Trophoblast cell (in vitro differentiated cells and primary cell): ENCODE data around the gene GNGT1.
"Not testable (repeated sequence)": the region's sequence is repeated elsewhere in the genome, so short reads cannot be mapped to it uniquely, and the experiment has no call there.

Experiments used
- DNase-seq, 2 donors: peaks; one replicate each; pipeline ENCODE4 v3.0.0-alpha.2; 2016
- H2AFZ ChIP-seq: 2 replicates; pipeline ENCODE4 v1.6.1; 2013; ENCODE audit warnings: low read length, moderate library complexity, mild to moderate bottlenecking; ENCODE audit not compliant: insufficient read depth, poor library complexity
- H2AK5ac ChIP-seq: 2 replicates; pipeline ENCODE4 v1.6.1; 2013; ENCODE audit warnings: mild to moderate bottlenecking, low read length
- H2BK120ac ChIP-seq: 2 replicates; pipeline ENCODE4 v1.6.1; 2013; ENCODE audit warnings: low read length, mild to moderate bottlenecking, moderate library complexity; ENCODE audit not compliant: insufficient read depth, poor library complexity
- H2BK12ac ChIP-seq: 2 replicates; pipeline ENCODE4 v1.6.1; 2013; ENCODE audit warnings: mild to moderate bottlenecking, low read length, moderate library complexity
- H2BK5ac ChIP-seq: 2 replicates; pipeline ENCODE4 v1.6.1; 2013; ENCODE audit warnings: low read length, low read depth, moderate library complexity, mild to moderate bottlenecking; ENCODE audit not compliant: poor library complexity
- H3K14ac ChIP-seq: 2 replicates; pipeline ENCODE4 v1.6.1; 2013; ENCODE audit warnings: mild to moderate bottlenecking, low read length
- H3K18ac ChIP-seq: 2 replicates; pipeline ENCODE4 v1.6.1; 2013; ENCODE audit warnings: mild to moderate bottlenecking, low read length
- H3K23ac ChIP-seq: 2 replicates; pipeline ENCODE4 v1.6.1; 2013; ENCODE audit warnings: low read length
- H3K27ac ChIP-seq: 2 replicates; pipeline ENCODE4 v1.5.1; 2013; ENCODE audit warnings: low read depth, mild to moderate bottlenecking, inconsistent platforms, low read length, moderate library complexity
- H3K27me3 ChIP-seq: 2 replicates; pipeline ENCODE4 v1.6.1; 2013; ENCODE audit warnings: inconsistent platforms, mild to moderate bottlenecking, low read length, moderate library complexity; ENCODE audit not compliant: insufficient read depth
- H3K36me3 ChIP-seq, 2 experiments: 1 replicate in 1 of 2; 2 replicates in 1 of 2; pipeline ENCODE4 v1.6.1; 2013; ENCODE audit warnings: low read length in 2 of 2, mild to moderate bottlenecking in 2 of 2, moderate library complexity in 1 of 2; ENCODE audit not compliant: insufficient read depth in 2 of 2, control insufficient read depth in 1 of 2
- H3K4ac ChIP-seq: 2 replicates; pipeline ENCODE4 v1.6.1; 2013; ENCODE audit warnings: low read depth, mild to moderate bottlenecking, low read length, moderate library complexity
- H3K4me1 ChIP-seq, 2 experiments: 1 replicate in 1 of 2; 2 replicates in 1 of 2; pipeline ENCODE4 v1.6.1; 2013; ENCODE audit warnings: low read length in 2 of 2, mild to moderate bottlenecking in 2 of 2, moderate library complexity in 1 of 2; ENCODE audit not compliant: insufficient read depth in 2 of 2, control insufficient read depth in 1 of 2
- H3K4me2 ChIP-seq: 2 replicates; pipeline ENCODE4 v1.6.1; 2013; ENCODE audit warnings: inconsistent platforms, mild to moderate bottlenecking, low read length, moderate library complexity
- H3K4me3 ChIP-seq: 2 replicates; pipeline ENCODE4 v1.5.1; 2013; ENCODE audit warnings: mild to moderate bottlenecking, low read depth, low read length, inconsistent platforms
- H3K79me1 ChIP-seq: one replicate; pipeline ENCODE4 v1.6.1; 2013; ENCODE audit warnings: low read length
- H3K79me2 ChIP-seq: 2 replicates; pipeline ENCODE4 v1.6.1; 2013; ENCODE audit warnings: low read length, mild to moderate bottlenecking; ENCODE audit not compliant: control insufficient read depth, insufficient read depth, poor library complexity
- H3K9ac ChIP-seq: 2 replicates; pipeline ENCODE4 v1.6.1; 2013; ENCODE audit warnings: mild to moderate bottlenecking, low read length
- H3K9me3 ChIP-seq: 2 replicates; pipeline ENCODE4 v1.6.1; 2013; ENCODE audit warnings: low read depth, mild to moderate bottlenecking, control low read depth, inconsistent platforms, low read length; ENCODE audit not compliant: insufficient read depth
- H4K12ac ChIP-seq: 2 replicates; pipeline ENCODE4 v1.6.1; 2013; ENCODE audit warnings: low read depth, mild to moderate bottlenecking, low read length, moderate library complexity
- H4K8ac ChIP-seq: 2 replicates; pipeline ENCODE4 v1.6.1; 2013; ENCODE audit warnings: low read depth, mild to moderate bottlenecking, low read length, moderate library complexity
- H4K91ac ChIP-seq: one replicate; pipeline ENCODE4 v1.6.1; 2013; ENCODE audit warnings: low read depth, mild to moderate bottlenecking, low read length, moderate library complexity
- WGBS: extraction: QIAGEN DNeasy Blood & Tissue Kit; methylation state at CpG from one replicate; pipeline ENCODE4 v1.1.7; 2013; ENCODE audit warnings: missing lambda C conversion rate; ENCODE audit not compliant: insufficient read length, insufficient coverage; ENCODE audit errors: extremely low coverage; 5-methylcytosine and 5-hydroxymethylcytosine counted together

GNGT1 gene

GRCh38 chr7:93913197-93913596 lies 6.8 kb downstream of the GNGT1 start:
- Histone ChIP-seq H3K18ac (no peak overlapping the region), H4K8ac (no peak overlapping the region), H3K36me3 (no peaks in the 10 kb centered on the region), H3K79me1 (no peaks in the 10 kb centered on the region), H3K27me3 (no peaks in the 10 kb centered on the region), H3K9ac (no peak overlapping the region), H3K4me2 (no peak overlapping the region), H3K4me1 (no peaks in the 10 kb centered on the region), H2AK5ac (no peak overlapping the region), H4K12ac (no peak overlapping the region), H3K4me3 (no peak overlapping the region), H3K4ac (no peak overlapping the region), H4K91ac (no peak overlapping the region), H2AFZ (no peak overlapping the region), H2BK120ac (no peak overlapping the region), H3K27ac (no peak overlapping the region), H3K79me2 (no peaks in the 10 kb centered on the region), H3K14ac (no peak overlapping the region), H2BK12ac (no peak overlapping the region), H3K9me3 (no peaks in the 10 kb centered on the region), H3K23ac (no peak overlapping the region), H2BK5ac (no peak overlapping the region)
- no peak for DNase-seq

DNA sequence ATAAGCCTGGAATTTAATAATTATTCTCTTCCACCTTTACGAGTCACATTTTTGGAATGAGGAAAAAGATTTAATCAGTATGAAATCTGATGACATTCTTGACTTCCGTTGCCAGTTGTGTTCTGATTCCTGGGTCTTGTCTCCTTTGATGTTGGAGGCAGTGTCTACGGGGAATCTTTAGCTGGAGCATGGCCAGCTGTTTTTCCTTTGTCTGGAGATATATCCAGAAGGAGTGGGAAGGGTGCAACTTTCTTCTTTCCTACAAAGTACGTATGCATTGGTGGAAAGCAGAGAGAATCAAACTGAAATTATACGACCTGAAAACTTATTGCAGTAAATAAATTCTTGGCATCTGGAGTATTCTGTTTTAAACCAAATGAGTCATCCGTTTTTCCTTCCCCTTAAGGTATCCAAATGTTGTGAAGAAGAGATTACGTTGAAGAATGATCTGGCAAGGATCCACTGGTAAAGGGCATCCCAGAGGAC lies 8.3 kb downstream of the GNGT1 start:
- H2AK5ac ChIP-seq = no peak overlapping the region
- DNase-seq = peak; percentile 42 to 86
- H3K4me1 ChIP-seq = no peaks in the 10 kb centered on the region
- H3K18ac ChIP-seq = no peak overlapping the region
- no peak overlapping the region for H4K8ac ChIP-seq
- H3K4me2 ChIP-seq = no peak overlapping the region
- no peak overlapping the region for H3K4ac ChIP-seq
- H3K9ac ChIP-seq = no peak overlapping the region
- no peak overlapping the region for H3K14ac ChIP-seq
- no peak overlapping the region for H2BK12ac ChIP-seq
- H4K91ac ChIP-seq = no peak overlapping the region
- H3K79me1 ChIP-seq = no peaks in the 10 kb centered on the region
- no CpG with 5 or more reads among the region's 7 CpGs for WGBS
- H3K27me3 ChIP-seq = no peaks in the 10 kb centered on the region
- H3K4me3 ChIP-seq = no peak overlapping the region
- H2BK5ac ChIP-seq = no peak overlapping the region
- H2AFZ ChIP-seq = no peak overlapping the region
- no peak overlapping the region for H3K23ac ChIP-seq
- no peak overlapping the region for H3K27ac ChIP-seq
- H3K79me2 ChIP-seq = no peaks in the 10 kb centered on the region
- H3K9me3 ChIP-seq = no peaks in the 10 kb centered on the region
- H2BK120ac ChIP-seq = no peak overlapping the region
- H3K36me3 ChIP-seq = no peaks in the 10 kb centered on the region
- no peak overlapping the region for H4K12ac ChIP-seq

DNA sequence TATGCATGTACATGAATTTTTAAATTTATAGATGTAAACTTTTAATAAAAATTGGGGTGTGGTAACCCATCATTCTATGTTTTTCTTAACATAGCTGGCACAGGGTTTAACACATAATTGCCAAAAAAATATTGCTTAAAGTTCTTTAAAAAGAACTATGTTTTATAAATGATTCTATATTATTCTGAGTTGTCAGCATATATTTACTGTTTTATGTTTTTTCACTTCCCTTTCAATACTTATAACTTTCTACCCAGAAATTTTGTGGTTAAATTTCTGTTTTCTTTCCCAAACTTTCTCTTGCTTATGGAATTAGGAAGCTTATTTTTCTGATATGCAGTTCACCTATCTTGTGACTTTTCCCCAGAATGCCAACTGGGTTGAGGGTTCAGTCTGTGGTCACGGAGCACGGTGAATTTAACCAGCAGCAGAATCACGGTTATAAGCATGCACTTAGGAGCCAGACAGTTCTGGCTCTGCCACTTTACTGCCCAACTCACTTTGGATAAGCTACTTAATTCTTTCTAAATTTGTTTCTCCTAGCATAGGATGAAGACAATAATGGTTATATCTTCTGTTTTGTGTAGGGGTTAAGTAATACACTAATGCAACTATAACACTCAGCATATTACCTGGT lies 9.0 kb downstream of the GNGT1 start:
- H3K14ac ChIP-seq = not testable (repeated sequence)
- no CpG with 5 or more reads among the region's 3 CpGs for WGBS

GRCh38 chr7:93915888-93916287 lies 9.5 kb downstream of the GNGT1 start:
- not testable (repeated sequence) for H3K36me3 ChIP-seq, H3K4me1 ChIP-seq, H2BK5ac ChIP-seq, H3K79me1 ChIP-seq, H2BK120ac ChIP-seq, H3K23ac ChIP-seq, H3K9me3 ChIP-seq, H4K12ac ChIP-seq, H2AFZ ChIP-seq, H3K9ac ChIP-seq, H3K4ac ChIP-seq, H4K91ac ChIP-seq, H3K4me3 ChIP-seq, H2BK12ac ChIP-seq, H3K27me3 ChIP-seq, H3K79me2 ChIP-seq, H4K8ac ChIP-seq, H3K14ac ChIP-seq, DNase-seq, H3K4me2 ChIP-seq, H2AK5ac ChIP-seq, H3K18ac ChIP-seq, H3K27ac ChIP-seq

More for the DNA sequence above, 9.0 kb downstream of the GNGT1 start:
- not testable (repeated sequence) for H3K9ac ChIP-seq, H3K23ac ChIP-seq, H2AK5ac ChIP-seq, H3K79me1 ChIP-seq, H2BK120ac ChIP-seq, H4K12ac ChIP-seq, H3K36me3 ChIP-seq, H3K4me2 ChIP-seq, H3K9me3 ChIP-seq, H3K4me3 ChIP-seq, H3K4me1 ChIP-seq, H3K18ac ChIP-seq, H3K27ac ChIP-seq, H4K91ac ChIP-seq, H2BK5ac ChIP-seq, H2BK12ac ChIP-seq, H3K79me2 ChIP-seq, H4K8ac ChIP-seq, H2AFZ ChIP-seq, DNase-seq, H3K4ac ChIP-seq, H3K27me3 ChIP-seq
